GM23248 (cell line): ENCODE data around the gene MPPED1. TPM values are rescaled to one million over a fixed set of nuclear protein-coding genes. Genes with fewer than 3 reads are reported as not detected.

ENCODE experiments used
- DNase-seq: peaks from one replicate; pipeline ENCODE4 v3.0.0-alpha.2; 2015
- H2AFZ ChIP-seq: fragments of 200-600 bp; sonication (generic); 2 replicates; pipeline ENCODE4 v1.6.1; 2016; ENCODE audit warnings: antibody characterized with exemption
- H3F3A ChIP-seq: fragments of 200-600 bp; sonication (generic); 2 replicates; pipeline ENCODE4 v1.6.1; 2016; ENCODE audit warnings: mild to moderate bottlenecking, antibody characterized with exemption, mixed run types; ENCODE audit not compliant: insufficient read depth
- H3K27ac ChIP-seq: fragments of 200-600 bp; sonication (generic); 2 replicates; pipeline ENCODE4 v1.5.1; 2016; ENCODE audit warnings: mild to moderate bottlenecking
- H3K27me3 ChIP-seq: fragments of 200-600 bp; sonication (generic); replicated peaks from 2 replicates; pipeline ENCODE4 v1.6.1; 2016; ENCODE audit warnings: mild to moderate bottlenecking; ENCODE audit not compliant: insufficient read depth
- H3K36me3 ChIP-seq: fragments of 200-600 bp; sonication (generic); 2 replicates; pipeline ENCODE4 v1.6.1; 2016; ENCODE audit warnings: low read depth, mild to moderate bottlenecking
- H3K4me1 ChIP-seq: fragments of 200-600 bp; sonication (generic); 2 replicates; pipeline ENCODE4 v1.6.1; 2016; ENCODE audit warnings: mild to moderate bottlenecking; ENCODE audit not compliant: insufficient read depth
- H3K4me2 ChIP-seq: fragments of 200-600 bp; sonication (generic); one replicate; pipeline ENCODE4 v1.6.1; 2016; ENCODE audit warnings: mild to moderate bottlenecking; ENCODE audit not compliant: unreplicated experiment
- H3K4me3 ChIP-seq: fragments of 200-600 bp; sonication (generic); 2 replicates; pipeline ENCODE4 v1.5.1; 2016; ENCODE audit warnings: mild to moderate bottlenecking
- H3K79me2 ChIP-seq: fragments of 200-600 bp; sonication (generic); 2 replicates; pipeline ENCODE4 v1.6.1; 2016; ENCODE audit warnings: mild to moderate bottlenecking; ENCODE audit not compliant: insufficient read depth
- H3K9ac ChIP-seq: fragments of 200-600 bp; sonication (generic); 2 replicates; pipeline ENCODE4 v1.6.1; 2016; ENCODE audit warnings: mild to moderate bottlenecking
- H3K9me2 ChIP-seq: fragments of 200-600 bp; sonication (generic); 2 replicates; pipeline ENCODE4 v1.6.1; 2016; ENCODE audit warnings: mixed run types, mild to moderate bottlenecking, moderate library complexity; ENCODE audit not compliant: insufficient read depth
- H3K9me3 ChIP-seq: fragments of 200-600 bp; sonication (generic); one replicate; pipeline ENCODE4 v1.6.1; 2017; ENCODE audit warnings: low read depth
- H4K20me1 ChIP-seq: fragments of 200-600 bp; sonication (generic); 2 replicates; pipeline ENCODE4 v1.6.0; 2016; ENCODE audit not compliant: insufficient read depth
- EZH2 ChIP-seq: fragments of 200-600 bp; sonication (generic); IDR thresholded peaks from 2 replicates; pipeline ENCODE4 v1.6.1; 2018; ENCODE audit warnings: antibody characterized with exemption, mild to moderate bottlenecking; ENCODE audit not compliant: insufficient read depth, poor library complexity, severe bottlenecking
- EZH2phosphoT487 ChIP-seq: fragments of 200-600 bp; sonication (generic); IDR thresholded peaks from 2 replicates; pipeline ENCODE4 v1.6.1; 2018; ENCODE audit warnings: antibody characterized with exemption, moderate library complexity, mild to moderate bottlenecking, low read depth; ENCODE audit not compliant: insufficient read depth
- WGBS, 2 experiments: methylation state at CpG; one replicate each; pipeline ENCODE4 v1.1.6; 2015 to 2017; ENCODE audit warnings: low lambda C conversion rate in 2 of 2, low coverage in 1 of 2; ENCODE audit errors: missing lambda C conversion rate in 2 of 2; 5-methylcytosine and 5-hydroxymethylcytosine counted together
- in situ Hi-C: fragments of 300-500 bp; cut with MboI; formaldehyde crosslinking; loops from 2 replicates; pipeline ENCODE4 v1.15.0; 2020
- polyA plus RNA-seq: library from polyadenylated mRNA; unstranded; fragments of >200 nt; fragmentation: Nextera tagmentation; extraction: Ambion mirVana; gene quantifications from 2 replicates; pipeline ENCODE4 v1.2.1, GENCODE V29; 2016
- total RNA-seq: library from RNA; depleted of rRNA; stranded (reverse); fragments of >200 nt; shearing (Covaris generic); gene quantifications from 2 replicates; pipeline ENCODE4 v1.2.3, GENCODE V29; 2014

Gene MPPED1
- total and polyA plus RNA-seq, 2 experiments from 2014 or later, result not detected

DNA sequence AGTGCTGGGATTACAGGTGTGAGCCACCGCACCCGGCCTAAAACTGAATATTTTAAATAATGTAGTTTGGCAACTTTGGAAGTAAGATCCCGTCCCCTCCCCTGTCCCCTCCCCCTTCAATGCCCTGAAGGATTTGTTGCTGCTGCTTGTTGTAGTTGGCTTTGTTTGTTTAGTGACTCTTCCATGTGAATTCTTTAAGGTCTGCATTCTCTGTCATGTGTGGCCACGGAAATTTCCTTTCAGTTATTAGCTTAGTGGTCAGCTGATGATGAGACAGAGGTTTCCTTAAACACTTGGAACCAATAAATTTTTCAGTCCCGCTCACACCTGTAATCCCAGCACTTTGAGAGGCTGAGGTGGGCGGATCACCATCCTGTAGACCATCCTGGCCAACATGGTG lies 109.9 kb downstream of the MPPED1 start:
- Histone ChIP-seq H3K9me3 (no peaks in the 10 kb centered on the region), H3K36me3 (no peaks in the 10 kb centered on the region), H3K4me2 (no peak overlapping the region), H3K79me2 (no peaks in the 10 kb centered on the region), H3K9me2 (no peaks in the 10 kb centered on the region), H4K20me1 (no peaks in the 10 kb centered on the region), H3K27me3 (no peaks in the 10 kb centered on the region; the same call in 1 of the 2 replicates), H3K4me3 (no peak overlapping the region), H3F3A (no peaks in the 10 kb centered on the region), H3K27ac (no peak overlapping the region), H2AFZ (no peak overlapping the region), H3K4me1 (no peaks in the 10 kb centered on the region), H3K9ac (no peak overlapping the region)
- TF ChIP-seq EZH2 (no peak), EZH2phosphoT487 (no peak)
- in situ Hi-C loops, result no loop called here
- WGBS, 2 experiments, result 50 to 56% methylated on average over 6 of the region's 6 CpGs
- DNase-seq, result no peak

DNA sequence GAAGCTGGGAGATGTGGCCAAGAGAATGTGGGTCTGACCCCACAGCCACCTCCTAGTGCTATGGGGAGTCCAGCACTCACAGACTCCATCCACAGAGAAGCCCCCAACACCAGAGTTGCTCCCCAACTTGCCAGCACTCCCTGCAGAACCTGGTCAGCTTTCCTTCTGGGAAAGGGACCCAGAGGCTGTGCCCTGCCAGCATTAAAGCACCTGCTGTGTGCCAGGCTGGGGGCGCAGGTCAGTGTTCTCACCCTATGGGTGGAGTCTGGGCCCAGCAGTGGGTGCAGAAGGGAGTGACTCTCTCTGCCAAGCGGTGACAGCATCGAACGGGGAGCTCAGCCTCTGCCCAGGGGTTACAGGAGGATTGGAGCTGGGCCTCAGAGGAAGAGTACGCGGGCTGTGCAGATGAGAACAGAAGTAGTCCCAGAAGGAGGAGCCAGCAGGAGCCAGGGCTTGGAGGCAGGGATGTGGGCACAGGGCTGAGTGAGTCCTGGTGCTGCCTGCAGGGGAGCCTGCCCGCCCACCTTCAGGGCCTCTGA lies 114.4 kb downstream of the MPPED1 start:
- Histone ChIP-seq H3K27ac (no peak overlapping the region), H3K79me2 (no peaks in the 10 kb centered on the region), H4K20me1 (no peaks in the 10 kb centered on the region), H3K4me2 (no peak overlapping the region), H3K9me3 (no peaks in the 10 kb centered on the region), H3K27me3 (no peaks in the 10 kb centered on the region; the same call in 1 of the 2 replicates), H3K36me3 (no peaks in the 10 kb centered on the region), H2AFZ (no peak overlapping the region), H3F3A (no peaks in the 10 kb centered on the region), H3K4me1 (no peaks in the 10 kb centered on the region), H3K4me3 (no peak overlapping the region), H3K9ac (no peak overlapping the region), H3K9me2 (no peaks in the 10 kb centered on the region)
- in situ Hi-C loops, result no loop called here
- TF ChIP-seq EZH2phosphoT487, result no peak
- TF ChIP-seq EZH2, result no peak
- no peak for DNase-seq
- 56 to 60% methylated on average over 7 of the region's 7 CpGs for WGBS, 2 experiments

DNA sequence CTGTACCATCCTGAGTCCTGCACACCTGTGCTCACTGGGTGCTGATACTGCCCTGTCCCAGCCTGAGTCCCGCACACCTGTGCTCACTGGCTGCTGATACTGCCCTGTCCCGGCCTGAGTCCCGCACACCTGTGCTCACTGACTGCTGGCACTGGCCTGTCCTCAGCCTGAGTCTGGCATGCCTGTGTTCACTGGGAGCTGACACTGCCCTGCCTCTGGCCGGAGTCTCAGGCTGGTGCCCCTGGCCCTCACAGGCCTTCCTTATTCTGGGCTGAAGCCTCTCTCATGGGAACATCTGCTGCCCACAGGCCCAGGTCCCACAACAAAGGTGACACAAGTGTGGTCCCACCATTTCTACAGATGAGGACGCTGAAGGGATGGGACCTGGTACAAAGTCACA lies 115.1 kb downstream of the MPPED1 start:
- H3K9me2 ChIP-seq, result no peaks in the 10 kb centered on the region
- no peak overlapping the region for H3K4me3 ChIP-seq
- H3K9ac ChIP-seq, result no peak overlapping the region
- H3K36me3 ChIP-seq, result no peaks in the 10 kb centered on the region
- H2AFZ ChIP-seq, result no peak overlapping the region
- no peak for TF ChIP-seq EZH2phosphoT487
- no peak for TF ChIP-seq EZH2
- H3K4me2 ChIP-seq, result no peak overlapping the region
- no peaks in the 10 kb centered on the region for H3K79me2 ChIP-seq
- no peaks in the 10 kb centered on the region for H4K20me1 ChIP-seq
- no peak for DNase-seq
- in situ Hi-C loops, result no loop called here
- no peaks in the 10 kb centered on the region; the same call in 1 of the 2 replicates for H3K27me3 ChIP-seq
- H3K27ac ChIP-seq, result no peak overlapping the region
- H3K9me3 ChIP-seq, result no peaks in the 10 kb centered on the region
- H3F3A ChIP-seq, result no peaks in the 10 kb centered on the region
- no peaks in the 10 kb centered on the region for H3K4me1 ChIP-seq
- 51 to 58% methylated on average over 5 of the region's 5 CpGs for WGBS, 2 experiments

DNA sequence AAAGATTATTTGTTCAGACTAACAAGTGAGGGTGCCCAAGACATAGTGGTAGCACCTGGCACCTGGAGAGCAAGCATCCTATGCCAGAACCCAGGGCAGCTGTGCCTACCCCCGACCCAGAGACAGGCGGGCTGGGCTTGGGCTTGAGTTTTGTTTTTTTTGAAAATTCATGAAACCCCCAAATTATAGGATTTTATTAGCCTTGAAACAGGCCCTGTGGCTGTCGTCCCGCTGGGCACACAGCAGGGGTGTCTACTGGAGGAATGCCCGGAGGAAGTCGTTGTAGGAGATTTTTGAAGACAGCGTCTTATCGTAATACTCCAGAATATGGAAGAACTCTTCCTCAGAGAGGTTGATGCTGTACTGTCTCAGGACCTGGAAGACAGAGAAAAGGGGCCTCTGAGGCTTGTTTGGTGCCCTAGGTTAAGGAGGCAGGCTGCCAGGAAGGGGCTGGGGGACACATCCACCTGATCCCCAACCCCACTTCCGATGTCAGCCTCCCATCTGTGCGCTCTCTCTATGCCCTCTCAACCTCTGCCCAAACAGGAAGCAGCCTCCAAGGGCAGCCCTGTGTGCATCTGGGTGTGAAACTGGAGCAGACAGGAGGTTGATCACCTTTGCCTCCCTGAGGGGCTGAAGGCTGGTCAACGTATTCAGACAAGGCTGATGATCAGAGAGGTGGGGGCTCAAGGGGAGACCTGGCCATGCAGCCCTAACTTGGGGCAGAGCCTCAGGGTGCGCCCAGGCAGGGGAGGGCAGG lies 117.0 kb downstream of the MPPED1 start:
- TF ChIP-seq EZH2phosphoT487, result no peak
- no peak for TF ChIP-seq EZH2
- no peaks in the 10 kb centered on the region for H3K9me3 ChIP-seq

More for the DNA sequence above, 117.0 kb downstream of the MPPED1 start:
- H3K4me3 ChIP-seq, result no peak overlapping the region
- no peaks in the 10 kb centered on the region for H4K20me1 ChIP-seq
- in situ Hi-C loops, result no loop called here
- no peak for DNase-seq
- no peaks in the 10 kb centered on the region for H3K36me3 ChIP-seq
- H3K27ac ChIP-seq, result no peak overlapping the region
- H3K9ac ChIP-seq, result no peak overlapping the region
- H3K4me2 ChIP-seq, result no peak overlapping the region
- 30% methylated on average over 12 of the region's 12 CpGs for WGBS, 2 experiments
- H2AFZ ChIP-seq, result no peak overlapping the region
- H3F3A ChIP-seq, result no peaks in the 10 kb centered on the region
- no peaks in the 10 kb centered on the region for H3K4me1 ChIP-seq
- no peaks in the 10 kb centered on the region for H3K9me2 ChIP-seq
- H3K79me2 ChIP-seq, result no peaks in the 10 kb centered on the region
- no peaks in the 10 kb centered on the region; the same call in 1 of the 2 replicates for H3K27me3 ChIP-seq
